Measurements from ENCODE around the gene CEP131. TPM values are rescaled to one million over a fixed set of nuclear protein-coding genes. Genes with fewer than 3 reads are reported as not detected.

The CEP131 gene
- total and polyA plus RNA-seq, 4 donors = 7.2 to 26.6 (median 18.3) TPM

DNA sequence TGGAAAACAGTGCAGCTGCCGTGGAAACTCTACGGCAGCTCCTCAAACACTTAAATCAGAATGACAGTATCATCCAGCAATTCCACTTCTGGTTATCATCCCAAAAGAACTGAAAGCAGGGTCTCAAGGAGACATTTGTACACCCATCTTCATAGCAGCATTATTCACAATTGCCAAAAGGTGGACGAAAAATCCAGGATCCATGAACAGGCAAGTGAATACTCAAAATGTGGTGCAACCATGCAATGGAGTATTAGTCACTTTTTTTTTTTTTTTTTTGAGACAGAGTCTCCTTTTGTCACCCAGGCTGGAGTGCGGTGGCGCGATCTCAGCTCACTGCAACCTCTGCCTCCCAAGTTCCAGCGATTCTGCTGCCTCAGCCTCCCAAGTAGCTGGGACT, 46.1 kb downstream of the CEP131 start:
- no peak for DNase-seq (ENCODE audit: low read depth in 4 of 6, low spot score in 6 of 6)
- 98% methylated on average over 4 of the region's 7 CpGs for WGBS (ENCODE audit: insufficient coverage)
- Histone ChIP-seq H3K9me3 (ENCODE audit: control insufficient read depth, insufficient read depth, low read length) (peaks cover 4% of the 10 kb centered on the region), H3K27ac (ENCODE audit: low read depth, low read length) (no peak overlapping the region), H3K4me3 (ENCODE audit: low read depth, low read length) (no peak overlapping the region), H3K27me3 (ENCODE audit: control insufficient read depth, insufficient read depth, low read length) (no peaks in the 10 kb centered on the region), H3K4me1 (ENCODE audit: control insufficient read depth, insufficient read depth, low read length) (peaks cover 17% of the 10 kb centered on the region), H3K36me3 (ENCODE audit: control insufficient read depth, insufficient read depth, low read length) (peaks cover 8% of the 10 kb centered on the region)

DNA sequence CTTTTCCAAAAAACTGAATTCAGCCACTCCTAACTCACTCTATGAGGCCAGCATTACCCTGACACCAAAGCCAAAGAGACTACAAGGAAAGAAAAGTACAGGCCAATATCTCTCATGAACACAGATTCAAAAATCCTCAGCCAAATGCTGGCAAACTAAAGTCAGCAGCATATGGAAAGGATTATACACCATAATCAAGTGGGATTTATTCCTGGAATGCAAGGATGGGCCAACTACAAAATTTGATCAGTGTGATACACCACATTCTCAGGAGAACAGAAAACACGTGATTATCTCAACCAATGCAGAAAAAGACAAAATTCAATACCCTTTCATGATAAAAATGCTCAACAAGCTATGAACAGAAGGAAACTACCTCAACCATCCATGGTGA, 49.0 kb downstream of the CEP131 start:
- no peak overlapping the region for H3K4me3 ChIP-seq (ENCODE audit: low read depth, low read length)
- no peaks in the 10 kb centered on the region for H3K27me3 ChIP-seq (ENCODE audit: control insufficient read depth, insufficient read depth, low read length)
- H3K36me3 ChIP-seq (ENCODE audit: control insufficient read depth, insufficient read depth, low read length) = no peaks in the 10 kb centered on the region
- no CpG with 5 or more reads among the region's 1 CpG for WGBS (ENCODE audit: insufficient coverage)
- no peak overlapping the region for H3K27ac ChIP-seq (ENCODE audit: low read depth, low read length)
- H3K9me3 ChIP-seq (ENCODE audit: control insufficient read depth, insufficient read depth, low read length) = peaks cover 4% of the 10 kb centered on the region
- peak in 1 of 6 donors; percentile 29 for DNase-seq (ENCODE audit: low read depth in 4 of 6, low spot score in 6 of 6)
- H3K4me1 ChIP-seq (ENCODE audit: control insufficient read depth, insufficient read depth, low read length) = peaks cover under 1% of the 10 kb centered on the region

DNA sequence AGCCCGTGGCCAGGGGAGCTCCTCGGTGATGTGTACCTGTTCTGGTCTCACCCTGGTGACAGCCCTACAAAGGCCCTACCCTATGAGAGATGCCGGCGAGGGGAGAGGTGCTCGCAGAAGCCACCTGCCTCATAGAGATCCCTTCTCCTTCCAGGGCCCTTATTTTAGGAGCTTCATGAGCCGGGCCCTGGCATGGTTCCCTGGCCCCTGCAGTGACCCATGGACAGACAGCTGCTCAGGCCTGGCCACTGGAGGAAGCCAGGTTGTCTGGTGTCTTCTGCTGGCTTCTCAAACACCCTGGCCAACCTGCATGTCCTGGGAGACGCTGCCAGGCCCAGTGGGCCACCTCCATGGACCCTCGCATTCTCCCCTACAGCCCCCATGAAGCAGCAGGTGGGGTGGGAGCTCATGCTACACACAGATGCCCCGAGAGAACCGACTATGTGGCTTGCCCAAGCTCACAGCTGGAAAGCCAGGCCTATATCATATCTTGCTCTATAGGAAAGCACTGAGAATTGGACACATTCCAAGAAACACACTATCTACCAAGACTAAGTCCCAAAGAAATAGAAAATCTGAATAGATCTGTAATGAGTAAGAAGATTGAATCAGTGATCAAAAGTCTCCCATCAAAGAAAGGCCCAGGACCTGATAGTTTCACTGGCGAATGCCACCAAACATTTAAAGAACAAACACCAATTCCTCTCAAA, 49.6 kb downstream of the CEP131 start:
- no peak for DNase-seq (ENCODE audit: low read depth in 4 of 6, low spot score in 6 of 6)
- 84% methylated on average over 9 of the region's 11 CpGs for WGBS (ENCODE audit: insufficient coverage)
- Histone ChIP-seq H3K27me3 (ENCODE audit: control insufficient read depth, insufficient read depth, low read length) (no peaks in the 10 kb centered on the region), H3K36me3 (ENCODE audit: control insufficient read depth, insufficient read depth, low read length) (peaks cover 3% of the 10 kb centered on the region), H3K27ac (ENCODE audit: low read depth, low read length) (no peak overlapping the region), H3K4me1 (ENCODE audit: control insufficient read depth, insufficient read depth, low read length) (peaks cover 1% of the 10 kb centered on the region), H3K4me3 (ENCODE audit: low read depth, low read length) (no peak overlapping the region), H3K9me3 (ENCODE audit: control insufficient read depth, insufficient read depth, low read length) (peaks cover 4% of the 10 kb centered on the region)

DNA sequence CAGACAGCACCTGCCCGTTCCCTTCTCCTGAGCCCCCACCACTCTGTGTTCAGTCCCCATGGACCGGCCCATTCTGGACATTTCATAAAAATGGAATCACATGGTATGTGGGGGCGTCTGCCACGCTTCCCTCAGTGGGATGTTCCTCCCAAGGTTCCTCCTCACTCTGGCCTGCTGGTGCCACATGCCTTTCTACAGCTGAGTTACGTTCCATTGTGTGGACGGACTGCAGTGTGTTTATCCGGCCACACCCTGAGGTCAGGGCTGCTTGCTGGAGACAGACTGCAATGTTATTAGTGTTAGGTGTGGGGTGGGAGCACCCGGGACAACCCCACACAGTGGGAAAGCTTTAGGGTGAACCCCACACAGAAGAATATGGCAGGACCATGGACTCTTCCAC, 50.8 kb downstream of the CEP131 start:
- Histone ChIP-seq H3K4me1 (ENCODE audit: control insufficient read depth, insufficient read depth, low read length) (peaks cover 14% of the 10 kb centered on the region), H3K9me3 (ENCODE audit: control insufficient read depth, insufficient read depth, low read length) (peaks cover 4% of the 10 kb centered on the region), H3K4me3 (ENCODE audit: low read depth, low read length) (no peak overlapping the region), H3K27ac (ENCODE audit: low read depth, low read length) (no peak overlapping the region), H3K27me3 (ENCODE audit: control insufficient read depth, insufficient read depth, low read length) (no peaks in the 10 kb centered on the region), H3K36me3 (ENCODE audit: control insufficient read depth, insufficient read depth, low read length) (peaks cover 5% of the 10 kb centered on the region)
- DNase-seq (ENCODE audit: low read depth in 4 of 6, low spot score in 6 of 6) = no peak
- 73% methylated on average over 6 of the region's 8 CpGs for WGBS (ENCODE audit: insufficient coverage)

DNA sequence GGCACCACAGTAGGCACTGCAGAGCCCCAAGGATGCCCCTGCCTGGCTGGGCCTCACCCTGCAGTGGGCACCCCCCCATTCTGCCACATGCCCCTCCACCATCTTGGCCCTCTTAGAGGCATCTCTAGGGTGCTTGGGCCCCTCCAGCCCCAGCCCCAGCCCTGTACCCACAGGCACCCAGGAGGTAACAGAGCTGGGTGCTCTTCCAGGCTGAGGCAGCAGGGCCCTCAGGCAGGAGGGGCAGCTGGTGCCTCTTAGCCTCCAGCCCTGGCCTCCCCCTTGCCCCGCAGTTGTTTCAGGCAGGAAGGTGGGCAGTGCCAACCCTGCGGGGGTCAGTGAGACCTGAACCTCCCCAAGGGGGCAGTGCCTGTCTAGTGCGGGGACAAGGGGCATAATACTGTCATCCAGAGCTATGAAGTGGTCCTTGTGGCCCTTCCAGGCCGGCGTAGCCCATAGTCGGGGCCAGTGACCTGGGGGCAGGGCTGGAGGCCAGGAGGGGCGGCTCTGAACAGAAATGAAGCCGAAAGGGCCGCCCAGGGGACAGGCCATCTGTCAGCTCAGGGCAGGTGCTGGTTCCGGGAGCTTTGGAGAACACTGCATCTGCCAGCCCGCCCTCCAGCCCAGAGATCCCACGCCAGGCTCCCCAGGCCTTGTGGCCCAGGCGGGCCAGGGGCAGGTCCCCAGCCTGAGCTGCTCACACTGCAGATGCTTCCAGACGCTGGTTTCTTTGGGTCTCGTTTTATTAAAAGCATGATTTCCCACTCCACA, 51.9 kb downstream of the CEP131 start:
- no peak overlapping the region for H3K27ac ChIP-seq (ENCODE audit: low read depth, low read length)
- 68% methylated on average over 13 of the region's 15 CpGs for WGBS (ENCODE audit: insufficient coverage)
- no peak for DNase-seq (ENCODE audit: low read depth in 4 of 6, low spot score in 6 of 6)
- peaks cover 20% of the 10 kb centered on the region for H3K4me1 ChIP-seq (ENCODE audit: control insufficient read depth, insufficient read depth, low read length)
- peaks cover 4% of the 10 kb centered on the region for H3K9me3 ChIP-seq (ENCODE audit: control insufficient read depth, insufficient read depth, low read length)
- H3K4me3 ChIP-seq (ENCODE audit: low read depth, low read length) = no peak overlapping the region
- H3K27me3 ChIP-seq (ENCODE audit: control insufficient read depth, insufficient read depth, low read length) = no peaks in the 10 kb centered on the region
- peaks cover 5% of the 10 kb centered on the region for H3K36me3 ChIP-seq (ENCODE audit: control insufficient read depth, insufficient read depth, low read length)

DNA sequence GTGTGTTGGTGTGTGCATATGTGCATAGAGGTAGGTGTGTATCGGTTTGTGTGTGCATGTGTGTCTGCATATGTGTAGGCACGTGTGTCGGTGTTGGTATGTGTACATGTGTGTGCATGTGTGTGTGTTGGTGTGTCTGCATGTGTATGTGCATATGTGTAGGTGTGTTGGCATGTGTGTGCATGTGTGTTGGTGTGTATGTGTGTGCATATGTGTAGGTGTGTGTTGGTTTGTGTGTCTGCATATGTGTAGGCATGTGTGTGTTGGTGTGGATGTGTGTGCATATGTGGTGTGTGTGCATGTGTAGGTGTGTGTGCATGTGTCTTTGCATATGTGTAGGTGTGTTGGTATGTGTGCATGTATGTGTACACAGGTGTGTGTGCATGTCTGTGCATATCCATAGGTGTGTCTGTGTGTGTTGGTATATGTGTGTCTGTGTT, 52.9 kb downstream of the CEP131 start:
- peaks cover 29% of the 10 kb centered on the region for H3K4me1 ChIP-seq (ENCODE audit: control insufficient read depth, insufficient read depth, low read length)

DNA sequence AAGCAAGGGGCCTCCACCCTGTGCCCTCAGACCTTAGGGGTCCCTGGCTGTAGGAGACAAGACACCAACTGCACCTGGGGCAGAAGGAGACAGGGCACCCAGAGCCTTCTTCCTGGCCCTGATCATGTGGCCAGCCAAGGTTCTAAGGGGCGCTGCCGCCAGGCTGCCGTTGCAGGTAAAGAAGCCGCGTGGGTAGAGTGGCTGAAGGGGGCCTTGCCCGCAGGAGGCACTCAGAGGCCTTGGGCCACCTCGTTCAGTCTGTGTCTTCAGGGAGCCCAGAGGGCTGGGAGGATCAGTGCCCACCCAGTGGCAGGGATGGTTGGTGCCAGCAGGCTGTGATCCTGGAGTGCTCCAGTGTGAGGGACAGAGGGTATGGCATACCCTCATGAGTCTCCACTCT, 55.1 kb downstream of the CEP131 start:
- 93% methylated on average over 7 of the region's 7 CpGs for WGBS (ENCODE audit: insufficient coverage)
- no peaks in the 10 kb centered on the region for H3K9me3 ChIP-seq (ENCODE audit: control insufficient read depth, insufficient read depth, low read length)
- no peak overlapping the region for H3K27ac ChIP-seq (ENCODE audit: low read depth, low read length)
- H3K36me3 ChIP-seq (ENCODE audit: control insufficient read depth, insufficient read depth, low read length) = peaks cover 25% of the 10 kb centered on the region
- H3K27me3 ChIP-seq (ENCODE audit: control insufficient read depth, insufficient read depth, low read length) = no peaks in the 10 kb centered on the region
- DNase-seq (ENCODE audit: low read depth in 4 of 6, low spot score in 6 of 6) = no peak
- H3K4me3 ChIP-seq (ENCODE audit: low read depth, low read length) = no peak overlapping the region
- peaks cover 52% of the 10 kb centered on the region for H3K4me1 ChIP-seq (ENCODE audit: control insufficient read depth, insufficient read depth, low read length)

More for the DNA sequence above, 52.9 kb downstream of the CEP131 start:
- H3K9me3 ChIP-seq (ENCODE audit: control insufficient read depth, insufficient read depth, low read length) = no peaks in the 10 kb centered on the region
- no peaks in the 10 kb centered on the region for H3K27me3 ChIP-seq (ENCODE audit: control insufficient read depth, insufficient read depth, low read length)
- peaks cover 9% of the 10 kb centered on the region for H3K36me3 ChIP-seq (ENCODE audit: control insufficient read depth, insufficient read depth, low read length)
- H3K4me3 ChIP-seq (ENCODE audit: low read depth, low read length) = no peak overlapping the region
- H3K27ac ChIP-seq (ENCODE audit: low read depth, low read length) = no peak overlapping the region
- DNase-seq (ENCODE audit: low read depth in 4 of 6, low spot score in 6 of 6) = no peak
- WGBS (ENCODE audit: insufficient coverage) = 95% methylated on average over 3 of the region's 3 CpGs

DNA sequence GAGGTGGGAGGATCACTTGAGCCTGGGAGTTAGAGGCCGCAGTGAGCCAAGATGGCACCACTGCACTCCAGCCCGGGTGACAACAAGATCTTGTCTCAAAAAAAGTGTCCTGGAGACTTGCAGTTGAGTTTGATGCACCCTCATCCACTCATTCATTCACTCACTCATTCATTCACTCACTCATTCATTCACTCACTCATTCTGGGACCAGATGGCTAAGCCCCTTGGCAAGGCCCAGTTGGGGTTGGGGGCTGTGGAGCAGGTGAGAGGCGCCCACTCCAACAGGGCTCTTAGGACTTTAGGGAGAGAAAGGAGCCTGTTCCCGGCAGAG, 55.6 kb downstream of the CEP131 start:
- Histone ChIP-seq H3K36me3 (ENCODE audit: control insufficient read depth, insufficient read depth, low read length) (peaks cover 29% of the 10 kb centered on the region), H3K4me3 (ENCODE audit: low read depth, low read length) (no peak overlapping the region), H3K27ac (ENCODE audit: low read depth, low read length) (no peak overlapping the region), H3K27me3 (ENCODE audit: control insufficient read depth, insufficient read depth, low read length) (no peaks in the 10 kb centered on the region), H3K9me3 (ENCODE audit: control insufficient read depth, insufficient read depth, low read length) (no peaks in the 10 kb centered on the region), H3K4me1 (ENCODE audit: control insufficient read depth, insufficient read depth, low read length) (peaks cover 52% of the 10 kb centered on the region)
- 92% methylated on average over 2 of the region's 4 CpGs for WGBS (ENCODE audit: insufficient coverage)
- no peak for DNase-seq (ENCODE audit: low read depth in 4 of 6, low spot score in 6 of 6)

DNA sequence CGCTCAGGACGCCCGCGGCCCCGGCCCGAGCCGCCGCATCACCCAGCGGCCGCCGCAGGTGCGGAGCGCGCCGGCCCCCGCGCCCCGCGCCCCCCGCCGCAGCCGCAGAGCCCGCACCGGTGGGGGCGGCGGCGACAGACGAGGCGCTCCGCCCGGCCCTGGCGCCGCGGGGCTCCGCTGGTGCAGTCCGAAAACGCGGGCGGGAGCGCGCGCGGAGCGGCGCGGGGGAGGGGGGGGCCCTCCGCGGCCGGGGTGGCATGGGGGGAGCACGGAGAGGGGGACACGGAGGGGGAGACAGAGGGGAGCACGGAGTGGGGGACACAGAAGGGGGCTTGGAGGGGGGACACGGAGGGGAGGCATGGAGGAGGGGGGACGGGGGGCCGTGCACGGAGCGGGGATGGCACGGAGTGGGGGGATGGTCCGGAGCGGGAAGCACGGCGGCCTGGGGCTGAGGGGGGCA, 56.7 kb downstream of the CEP131 start, which contains the start of gene AATK:
Gene AATK, minus strand, starts transcription at position 189 of the 460 bp plus-strand sequence. CDS start 229 bp downstream, outside the sequence.
- H3K27ac ChIP-seq (ENCODE audit: low read depth, low read length) = peak within 1 kb of the TSS; percentile 88
- H3K4me1 ChIP-seq (ENCODE audit: control insufficient read depth, insufficient read depth, low read length) = peaks cover 54% of the 10 kb centered on the region

More for the DNA sequence above, 56.7 kb downstream of the CEP131 start, which contains the start of gene AATK:
- no peaks in the 10 kb centered on the region for H3K9me3 ChIP-seq (ENCODE audit: control insufficient read depth, insufficient read depth, low read length)
- H3K36me3 ChIP-seq (ENCODE audit: control insufficient read depth, insufficient read depth, low read length) = peaks cover 40% of the 10 kb centered on the region
- WGBS (ENCODE audit: insufficient coverage) = 0% methylated on average over 30 of the region's 62 CpGs
- peak within 1 kb of the TSS; percentile 50 for H3K4me3 ChIP-seq (ENCODE audit: low read depth, low read length)
- no peaks in the 10 kb centered on the region for H3K27me3 ChIP-seq (ENCODE audit: control insufficient read depth, insufficient read depth, low read length)
- DNase-seq (ENCODE audit: low read depth in 4 of 6, low spot score in 6 of 6) = peak in 2 of 6 donors; percentile 53 to 56
